ENCODE results near the gene OBSCN. TPM values are rescaled to one million over a fixed set of nuclear protein-coding genes. Genes with fewer than 3 reads are reported as not detected.

The OBSCN gene
- total and polyA plus RNA-seq, 2 donors, result 10.1 to 75.9 TPM

DNA sequence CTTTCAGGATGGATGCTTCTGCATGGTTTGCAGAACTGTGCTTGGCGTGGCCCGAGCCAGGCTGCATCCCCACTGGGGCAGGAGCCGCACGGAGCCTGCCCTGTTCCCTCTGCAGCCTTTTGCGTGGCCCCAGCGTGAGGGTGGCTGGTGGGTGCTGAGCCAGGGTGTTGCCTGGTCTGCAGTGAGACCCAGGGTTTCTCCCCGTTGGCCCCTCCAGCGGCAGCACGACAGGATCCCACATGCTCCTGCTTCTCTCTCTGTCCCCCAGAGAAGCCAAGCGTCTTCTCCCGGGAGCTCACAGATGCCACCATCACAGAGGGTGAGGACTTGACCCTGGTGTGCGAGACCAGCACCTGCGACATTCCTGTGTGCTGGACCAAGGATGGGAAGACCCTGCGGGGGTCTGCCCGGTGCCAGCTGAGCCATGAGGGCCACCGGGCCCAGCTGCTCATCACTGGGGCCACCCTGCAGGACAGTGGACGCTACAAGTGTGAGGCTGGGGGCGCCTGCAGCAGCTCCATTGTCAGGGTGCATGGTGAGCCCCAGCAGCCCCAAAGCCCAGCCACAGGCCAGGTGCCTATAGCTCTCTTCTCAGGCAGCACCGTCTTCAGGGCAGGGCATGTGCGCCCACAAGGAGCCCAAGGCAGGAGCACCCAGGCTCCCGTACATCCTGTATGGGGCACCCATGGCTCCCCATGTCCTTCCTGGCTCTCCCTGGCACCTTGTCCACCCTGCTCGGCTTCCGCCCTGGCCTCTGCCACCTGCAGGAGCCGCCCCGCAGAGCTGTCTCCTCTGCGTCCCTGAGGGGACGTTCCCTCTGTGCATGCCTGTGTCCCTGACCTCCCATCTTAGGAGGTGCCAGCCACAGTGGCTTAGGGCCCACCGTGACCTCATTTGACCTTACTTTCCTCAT, 78.9 kb downstream of the OBSCN start:
- Histone ChIP-seq H3K27ac (ENCODE audit: low read depth in 1 of 2, low read length in 1 of 2) (no peak overlapping the region), H3K36me3 (ENCODE audit: control insufficient read depth in 2 of 2, insufficient read depth in 2 of 2, low read length in 1 of 2) (peaks cover 20 to 63% of the 10 kb centered on the region in 2 donors), H3K4me1 (ENCODE audit: control insufficient read depth in 2 of 2, insufficient read depth in 2 of 2, low read length in 2 of 2) (no peaks in the 10 kb centered on the region), H3K4me3 (ENCODE audit: low read length in 2 of 2) (no peak overlapping the region), H3K9me3 (ENCODE audit: control insufficient read depth in 2 of 2, insufficient read depth in 1 of 2, low read length in 1 of 2) (no peaks in the 10 kb centered on the region), H3K27me3 (ENCODE audit: control insufficient read depth in 2 of 2, insufficient read depth in 1 of 2, low read length in 1 of 2) (no peaks in the 10 kb centered on the region)
- 95% methylated on average over 28 of the region's 28 CpGs for WGBS
- no peak for DNase-seq (ENCODE audit: low read depth in 6 of 9, low spot score in 9 of 9)

DNA sequence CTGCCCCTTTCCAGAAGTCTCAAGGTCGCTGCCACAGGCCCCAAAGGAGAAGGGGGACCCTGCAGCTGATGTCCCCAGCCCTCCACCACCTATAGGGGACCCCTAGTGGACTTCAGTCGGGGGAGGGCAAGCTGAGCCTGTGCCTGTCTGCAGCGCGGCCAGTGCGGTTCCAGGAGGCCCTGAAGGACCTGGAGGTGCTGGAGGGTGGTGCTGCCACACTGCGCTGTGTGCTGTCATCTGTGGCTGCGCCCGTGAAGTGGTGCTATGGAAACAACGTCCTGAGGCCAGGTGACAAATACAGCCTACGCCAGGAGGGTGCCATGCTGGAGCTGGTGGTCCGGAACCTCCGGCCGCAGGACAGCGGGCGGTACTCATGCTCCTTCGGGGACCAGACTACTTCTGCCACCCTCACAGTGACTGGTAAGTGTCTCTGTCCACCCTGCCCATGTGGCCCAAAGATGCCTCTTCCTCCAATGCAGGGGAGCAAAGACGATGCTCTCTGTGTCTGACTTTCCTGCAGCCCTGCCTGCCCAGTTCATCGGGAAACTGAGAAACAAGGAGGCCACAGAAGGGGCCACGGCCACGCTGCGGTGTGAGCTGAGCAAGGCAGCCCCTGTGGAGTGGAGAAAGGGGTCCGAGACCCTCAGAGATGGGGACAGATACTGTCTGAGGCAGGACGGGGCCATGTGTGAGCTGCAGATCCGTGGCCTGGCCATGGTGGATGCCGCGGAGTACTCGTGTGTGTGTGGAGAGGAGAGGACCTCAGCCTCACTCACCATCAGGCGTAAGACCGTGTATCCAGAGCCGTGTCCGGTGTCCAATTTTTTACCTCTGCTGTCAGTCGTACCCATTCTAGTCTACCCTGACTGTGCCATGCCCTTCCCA, 79.9 kb downstream of the OBSCN start:
- Histone ChIP-seq H3K27ac (ENCODE audit: low read depth in 1 of 2, low read length in 1 of 2) (no peak overlapping the region), H3K27me3 (ENCODE audit: control insufficient read depth in 2 of 2, insufficient read depth in 1 of 2, low read length in 1 of 2) (no peaks in the 10 kb centered on the region), H3K4me1 (ENCODE audit: control insufficient read depth in 2 of 2, insufficient read depth in 2 of 2, low read length in 2 of 2) (no peaks in the 10 kb centered on the region), H3K9me3 (ENCODE audit: control insufficient read depth in 2 of 2, insufficient read depth in 1 of 2, low read length in 1 of 2) (no peaks in the 10 kb centered on the region), H3K36me3 (ENCODE audit: control insufficient read depth in 2 of 2, insufficient read depth in 2 of 2, low read length in 1 of 2) (peaks cover 17 to 53% of the 10 kb centered on the region in 2 donors), H3K4me3 (ENCODE audit: low read length in 2 of 2) (no peak overlapping the region)
- no peak for DNase-seq (ENCODE audit: low read depth in 6 of 9, low spot score in 9 of 9)
- WGBS, result 98% methylated on average over 32 of the region's 32 CpGs

DNA sequence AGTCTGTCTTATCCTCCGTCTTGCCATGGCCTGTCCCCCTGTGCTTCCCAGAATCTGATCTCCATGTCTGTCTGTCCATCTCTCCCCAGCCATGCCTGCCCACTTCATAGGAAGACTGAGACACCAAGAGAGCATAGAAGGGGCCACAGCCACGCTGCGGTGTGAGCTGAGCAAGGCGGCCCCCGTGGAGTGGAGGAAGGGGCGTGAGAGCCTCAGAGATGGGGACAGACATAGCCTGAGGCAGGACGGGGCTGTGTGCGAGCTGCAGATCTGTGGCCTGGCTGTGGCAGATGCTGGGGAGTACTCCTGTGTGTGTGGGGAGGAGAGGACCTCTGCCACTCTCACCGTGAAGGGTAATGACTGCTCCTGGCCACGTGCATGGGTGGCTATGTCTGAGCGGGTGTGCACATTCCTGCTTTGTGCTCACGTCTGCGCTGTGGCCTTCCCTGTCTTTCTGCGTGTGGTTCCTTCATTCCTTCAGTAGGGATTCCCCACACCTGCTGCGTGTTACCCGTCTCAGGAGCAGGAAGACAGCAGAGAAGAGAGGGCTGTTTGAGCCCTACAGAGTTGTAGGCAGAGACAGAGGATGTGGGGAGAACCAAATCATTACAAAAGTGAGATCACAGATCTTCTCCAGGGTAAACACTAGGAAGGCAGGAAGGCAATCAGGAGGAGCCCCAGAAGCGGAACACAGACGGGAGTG, 80.8 kb downstream of the OBSCN start:
- WGBS, result 96% methylated on average over 18 of the region's 18 CpGs
- H3K9me3 ChIP-seq (ENCODE audit: control insufficient read depth in 2 of 2, insufficient read depth in 1 of 2, low read length in 1 of 2), result no peaks in the 10 kb centered on the region
- no peaks in the 10 kb centered on the region for H3K4me1 ChIP-seq (ENCODE audit: control insufficient read depth in 2 of 2, insufficient read depth in 2 of 2, low read length in 2 of 2)
- H3K27me3 ChIP-seq (ENCODE audit: control insufficient read depth in 2 of 2, insufficient read depth in 1 of 2, low read length in 1 of 2), result no peaks in the 10 kb centered on the region
- H3K36me3 ChIP-seq (ENCODE audit: control insufficient read depth in 2 of 2, insufficient read depth in 2 of 2, low read length in 1 of 2), result peaks cover 9 to 47% of the 10 kb centered on the region in 2 donors
- no peak overlapping the region for H3K4me3 ChIP-seq (ENCODE audit: low read length in 2 of 2)
- no peak overlapping the region for H3K27ac ChIP-seq (ENCODE audit: low read depth in 1 of 2, low read length in 1 of 2)
- DNase-seq (ENCODE audit: low read depth in 6 of 9, low spot score in 9 of 9), result no peak

DNA sequence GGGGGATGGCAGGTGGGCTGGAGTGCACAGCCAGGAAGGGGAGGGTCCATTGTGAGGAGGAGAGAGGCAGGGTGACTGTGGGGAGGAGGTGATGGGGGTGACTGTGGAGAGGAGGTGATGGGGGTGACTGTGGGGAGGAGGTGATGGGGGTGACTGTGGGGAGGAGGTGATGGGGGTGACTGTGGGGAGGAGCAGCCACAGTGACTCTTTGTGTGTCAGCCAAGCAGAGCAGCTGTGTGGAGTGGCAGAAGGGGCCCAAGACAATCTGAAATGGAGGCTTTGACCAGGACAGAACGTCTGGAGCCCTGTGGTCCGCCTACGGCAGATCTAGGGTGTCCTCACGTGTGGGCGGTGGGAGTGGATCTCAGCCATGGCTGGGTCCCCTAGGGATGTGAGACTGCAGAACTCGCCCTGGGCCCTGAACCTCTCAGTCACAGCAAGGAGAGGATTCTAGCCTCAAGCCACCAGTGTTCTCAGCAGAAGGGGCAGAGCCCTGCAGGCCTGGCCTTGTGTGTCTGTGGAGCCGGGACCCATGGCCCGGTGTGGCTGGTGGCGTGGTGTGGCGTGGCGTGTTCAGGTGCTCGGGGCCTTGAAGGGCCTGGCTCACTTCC, 81.5 kb downstream of the OBSCN start:
- no peak for DNase-seq (ENCODE audit: low read depth in 6 of 9, low spot score in 9 of 9)
- no peak overlapping the region for H3K4me3 ChIP-seq (ENCODE audit: low read length in 2 of 2)
- peaks cover 14 to 48% of the 10 kb centered on the region in 2 donors for H3K36me3 ChIP-seq (ENCODE audit: control insufficient read depth in 2 of 2, insufficient read depth in 2 of 2, low read length in 1 of 2)
- WGBS, result 94% methylated on average over 12 of the region's 12 CpGs
- H3K9me3 ChIP-seq (ENCODE audit: control insufficient read depth in 2 of 2, insufficient read depth in 1 of 2, low read length in 1 of 2), result no peaks in the 10 kb centered on the region
- H3K4me1 ChIP-seq (ENCODE audit: control insufficient read depth in 2 of 2, insufficient read depth in 2 of 2, low read length in 2 of 2), result no peaks in the 10 kb centered on the region
- H3K27ac ChIP-seq (ENCODE audit: low read depth in 1 of 2, low read length in 1 of 2), result no peak overlapping the region
- no peaks in the 10 kb centered on the region for H3K27me3 ChIP-seq (ENCODE audit: control insufficient read depth in 2 of 2, insufficient read depth in 1 of 2, low read length in 1 of 2)

DNA sequence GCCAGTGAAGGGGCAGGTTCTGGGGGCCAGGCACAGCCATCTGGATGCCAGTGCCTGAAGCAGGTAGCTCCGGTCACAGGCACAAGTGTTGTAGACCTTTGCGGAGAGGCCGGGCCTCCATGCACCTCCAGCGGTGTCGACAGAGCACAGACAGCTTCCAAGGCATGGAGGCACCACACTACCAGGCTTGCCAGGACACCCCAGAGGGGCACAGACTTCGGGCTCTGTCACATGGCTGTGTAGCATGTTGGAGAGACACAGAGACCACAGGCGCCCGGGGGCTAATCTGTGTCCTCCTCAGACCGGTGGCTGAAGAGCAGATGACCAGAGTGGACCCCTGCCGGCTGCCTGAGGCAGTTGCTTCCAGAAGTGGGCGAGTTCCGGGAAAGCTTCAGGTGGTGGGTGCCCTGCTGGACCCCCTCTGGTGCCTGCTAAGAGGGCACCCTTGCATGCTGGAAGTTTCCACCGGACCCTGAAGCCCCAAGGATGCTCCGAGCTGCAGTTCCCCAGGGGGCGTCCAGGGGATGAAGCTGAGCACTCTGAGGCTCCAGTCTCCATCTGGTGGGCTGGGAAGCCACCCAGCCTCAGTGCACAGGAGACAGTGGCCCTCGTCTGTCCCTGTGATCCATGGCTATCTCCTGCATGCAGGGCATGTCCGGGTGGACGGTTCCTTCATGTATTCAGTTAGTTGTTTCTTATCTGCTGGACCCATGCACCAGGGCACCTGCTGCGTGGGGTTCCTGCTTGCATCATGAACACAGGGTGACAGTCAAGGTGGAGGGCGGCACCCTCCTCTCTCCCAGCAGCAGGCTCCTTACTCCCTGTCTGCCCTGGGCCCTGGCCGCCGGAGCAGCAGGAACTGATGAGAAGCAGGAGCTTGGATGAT, 82.4 kb downstream of the OBSCN start:
- no peaks in the 10 kb centered on the region for H3K27me3 ChIP-seq (ENCODE audit: control insufficient read depth in 2 of 2, insufficient read depth in 1 of 2, low read length in 1 of 2)
- H3K27ac ChIP-seq (ENCODE audit: low read depth in 1 of 2, low read length in 1 of 2), result no peak overlapping the region
- no peak for DNase-seq (ENCODE audit: low read depth in 6 of 9, low spot score in 9 of 9)
- no peaks in the 10 kb centered on the region for H3K4me1 ChIP-seq (ENCODE audit: control insufficient read depth in 2 of 2, insufficient read depth in 2 of 2, low read length in 2 of 2)
- peaks cover 14 to 54% of the 10 kb centered on the region in 2 donors for H3K36me3 ChIP-seq (ENCODE audit: control insufficient read depth in 2 of 2, insufficient read depth in 2 of 2, low read length in 1 of 2)
- 97% methylated on average over 22 of the region's 22 CpGs for WGBS
- no peak overlapping the region for H3K4me3 ChIP-seq (ENCODE audit: low read length in 2 of 2)
- no peaks in the 10 kb centered on the region for H3K9me3 ChIP-seq (ENCODE audit: control insufficient read depth in 2 of 2, insufficient read depth in 1 of 2, low read length in 1 of 2)

DNA sequence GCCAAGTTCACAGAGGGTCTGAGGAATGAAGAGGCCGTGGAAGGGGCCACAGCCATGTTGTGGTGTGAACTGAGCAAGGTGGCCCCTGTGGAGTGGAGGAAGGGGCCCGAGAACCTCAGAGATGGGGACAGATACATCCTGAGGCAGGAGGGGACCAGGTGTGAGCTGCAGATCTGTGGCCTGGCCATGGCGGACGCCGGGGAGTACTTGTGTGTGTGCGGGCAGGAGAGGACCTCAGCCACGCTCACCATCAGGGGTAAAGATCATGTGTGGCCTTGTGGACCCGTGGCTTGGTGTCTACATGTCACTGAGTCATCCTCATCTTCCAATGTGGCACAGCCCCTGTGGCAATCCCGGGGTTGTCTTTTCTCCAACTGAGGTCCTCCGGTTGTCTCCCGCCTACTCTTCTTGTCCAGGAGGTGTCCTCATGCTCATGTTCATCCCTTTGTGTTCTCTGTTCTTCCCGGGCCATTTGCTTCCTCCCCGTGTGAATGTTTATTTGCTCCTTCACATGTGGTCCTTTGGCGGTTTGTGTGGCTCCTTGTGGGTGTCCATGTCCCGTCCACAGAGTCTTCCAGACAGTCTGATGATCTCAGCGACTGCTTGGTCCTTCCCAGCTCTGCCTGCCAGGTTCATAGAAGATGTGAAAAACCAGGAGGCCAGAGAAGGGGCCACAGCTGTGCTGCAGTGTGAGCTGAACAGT, 84.2 kb downstream of the OBSCN start:
- Histone ChIP-seq H3K27me3 (ENCODE audit: control insufficient read depth in 2 of 2, insufficient read depth in 1 of 2, low read length in 1 of 2) (no peaks in the 10 kb centered on the region), H3K27ac (ENCODE audit: low read depth in 1 of 2, low read length in 1 of 2) (no peak overlapping the region), H3K9me3 (ENCODE audit: control insufficient read depth in 2 of 2, insufficient read depth in 1 of 2, low read length in 1 of 2) (no peaks in the 10 kb centered on the region), H3K36me3 (ENCODE audit: control insufficient read depth in 2 of 2, insufficient read depth in 2 of 2, low read length in 1 of 2) (peaks cover 11 to 40% of the 10 kb centered on the region in 2 donors), H3K4me3 (ENCODE audit: low read length in 2 of 2) (no peak overlapping the region), H3K4me1 (ENCODE audit: control insufficient read depth in 2 of 2, insufficient read depth in 2 of 2, low read length in 2 of 2) (no peaks in the 10 kb centered on the region)
- no peak for DNase-seq (ENCODE audit: low read depth in 6 of 9, low spot score in 9 of 9)
- WGBS, result 95% methylated on average over 16 of the region's 16 CpGs

DNA sequence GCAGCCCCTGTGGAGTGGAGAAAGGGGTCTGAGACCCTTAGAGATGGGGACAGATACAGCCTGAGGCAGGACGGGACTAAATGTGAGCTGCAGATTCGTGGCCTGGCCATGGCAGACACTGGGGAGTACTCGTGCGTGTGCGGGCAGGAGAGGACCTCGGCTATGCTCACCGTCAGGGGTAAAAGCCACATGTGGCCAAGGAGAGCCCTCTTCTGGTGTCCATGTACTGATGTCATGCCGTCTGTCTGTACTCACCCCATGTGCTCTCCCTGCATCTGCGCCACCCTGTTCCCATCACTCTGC, 84.7 kb downstream of the OBSCN start:
- H3K4me3 ChIP-seq (ENCODE audit: low read length in 2 of 2), result no peak overlapping the region
- no peaks in the 10 kb centered on the region for H3K4me1 ChIP-seq (ENCODE audit: control insufficient read depth in 2 of 2, insufficient read depth in 2 of 2, low read length in 2 of 2)
- no peak for DNase-seq (ENCODE audit: low read depth in 6 of 9, low spot score in 9 of 9)
- H3K36me3 ChIP-seq (ENCODE audit: control insufficient read depth in 2 of 2, insufficient read depth in 2 of 2, low read length in 1 of 2), result peaks cover 11 to 37% of the 10 kb centered on the region in 2 donors
- H3K27me3 ChIP-seq (ENCODE audit: control insufficient read depth in 2 of 2, insufficient read depth in 1 of 2, low read length in 1 of 2), result no peaks in the 10 kb centered on the region
- no peak overlapping the region for H3K27ac ChIP-seq (ENCODE audit: low read depth in 1 of 2, low read length in 1 of 2)
- WGBS, result 96% methylated on average over 9 of the region's 9 CpGs
- peaks cover 0 to 3% of the 10 kb centered on the region in 2 donors for H3K9me3 ChIP-seq (ENCODE audit: control insufficient read depth in 2 of 2, insufficient read depth in 1 of 2, low read length in 1 of 2)

DNA sequence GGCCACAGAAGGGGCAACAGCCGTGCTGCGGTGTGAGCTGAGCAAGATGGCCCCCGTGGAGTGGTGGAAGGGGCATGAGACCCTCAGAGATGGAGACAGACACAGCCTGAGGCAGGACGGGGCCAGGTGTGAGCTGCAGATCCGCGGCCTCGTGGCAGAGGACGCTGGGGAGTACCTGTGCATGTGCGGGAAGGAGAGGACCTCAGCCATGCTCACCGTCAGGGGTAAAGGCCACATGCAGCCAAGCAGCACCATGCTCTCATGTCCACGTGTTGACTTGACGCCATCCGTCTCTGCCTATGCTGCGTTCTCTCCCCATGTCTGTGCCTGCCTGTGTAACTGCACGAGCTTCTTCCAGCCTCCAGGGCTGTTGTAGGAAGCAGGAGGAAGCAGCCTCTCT, 85.5 kb downstream of the OBSCN start:
- Histone ChIP-seq H3K4me3 (ENCODE audit: low read length in 2 of 2) (no peak overlapping the region), H3K9me3 (ENCODE audit: control insufficient read depth in 2 of 2, insufficient read depth in 1 of 2, low read length in 1 of 2) (peaks cover 0 to 10% of the 10 kb centered on the region in 2 donors), H3K4me1 (ENCODE audit: control insufficient read depth in 2 of 2, insufficient read depth in 2 of 2, low read length in 2 of 2) (no peaks in the 10 kb centered on the region), H3K27me3 (ENCODE audit: control insufficient read depth in 2 of 2, insufficient read depth in 1 of 2, low read length in 1 of 2) (no peaks in the 10 kb centered on the region), H3K36me3 (ENCODE audit: control insufficient read depth in 2 of 2, insufficient read depth in 2 of 2, low read length in 1 of 2) (peaks cover 7 to 31% of the 10 kb centered on the region in 2 donors), H3K27ac (ENCODE audit: low read depth in 1 of 2, low read length in 1 of 2) (no peak overlapping the region)
- 97% methylated on average over 15 of the region's 15 CpGs for WGBS
- DNase-seq (ENCODE audit: low read depth in 6 of 9, low spot score in 9 of 9), result no peak
